Gastroesophageal sphincter (tissue), 4 donors: ENCODE results near the gene BLTP3B. TPM values are rescaled to one million over a fixed set of nuclear protein-coding genes. Genes with fewer than 3 reads are reported as not detected.

Experiments
- ATAC-seq: fragments of 150-250 bp; one replicate; pipeline ENCODE4 v1.9.1; 2016; ENCODE audit warnings: mild to moderate bottlenecking, moderate library complexity
- H3K27ac ChIP-seq, 4 donors: fragments of 200-600 bp; sonication (generic) in 3 of 4; 1 replicate in 3 of 4; 2 replicates in 1 of 4; pipeline ENCODE4 v1.5.1; 2016 to 2019
- H3K27me3 ChIP-seq: fragments of 200-600 bp; sonication (generic); one replicate; pipeline ENCODE4 v1.5.1; 2019
- H3K36me3 ChIP-seq, 2 donors: fragments of 200-600 bp; sonication (generic); one replicate each; pipeline ENCODE4 v1.5.1; 2019; ENCODE audit warnings: control low read depth in 1 of 2
- H3K4me1 ChIP-seq, 3 donors: fragments of 200-600 bp; sonication (generic); 1 replicate in 2 of 3; 2 replicates in 1 of 3; pipeline ENCODE4 v1.5.1; 2016 to 2019; ENCODE audit warnings: control low read depth in 2 of 3
- H3K4me3 ChIP-seq, 2 donors: fragments of 200-600 bp; sonication (generic); one replicate each; pipeline ENCODE4 v1.5.1; 2019; ENCODE audit warnings: mild to moderate bottlenecking in 1 of 2, moderate library complexity in 1 of 2
- H3K9me3 ChIP-seq, 3 donors: fragments of 200-600 bp; sonication (generic); one replicate each; pipeline ENCODE4 v1.5.1; 2017 to 2019; ENCODE audit warnings: control low read depth in 2 of 3
- EP300 ChIP-seq: sonication (generic); formaldehyde crosslinking; IDR thresholded peaks from one replicate; pipeline ENCODE4 v1.6.1; 2017; ENCODE audit warnings: antibody characterized with exemption, mild to moderate bottlenecking
- POLR2A ChIP-seq, 2 donors: fragments of 450-650 bp; IDR thresholded peaks; one replicate each; pipeline ENCODE4 v1.6.1; 2017; ENCODE audit warnings: antibody characterized with exemption in 2 of 2, mild to moderate bottlenecking in 2 of 2, moderate library complexity in 1 of 2
- POLR2AphosphoS5 ChIP-seq: sonication (generic); formaldehyde crosslinking; IDR thresholded peaks from one replicate; pipeline ENCODE4 v1.6.1; 2017; ENCODE audit warnings: antibody characterized with exemption
- WGBS, 2 donors: methylation state at CpG; one replicate each; pipeline ENCODE4 v1.1.5; 2018; ENCODE audit warnings: low coverage in 1 of 2; 5-methylcytosine and 5-hydroxymethylcytosine counted together
- total RNA-seq, 4 donors: library from RNA; depleted of rRNA; stranded (reverse); fragments of >200 nt; gene quantifications; one replicate each; pipeline ENCODE4 v1.1.0, GENCODE V29; 2016
- TF ChIP-seq, protein P1 (sequence below), 4 experiments: fragments of 200-600 bp in 2 of 4; fragments of 450-650 bp in 2 of 4; sonication (generic) in 1 of 4; IDR thresholded peaks; one replicate each; pipeline ENCODE4 v1.5.1; 2017 to 2019; ENCODE audit warnings: antibody characterized with exemption in 4 of 4, mild to moderate bottlenecking in 2 of 4, moderate library complexity in 2 of 4

Gene BLTP3B
- total RNA-seq, 4 donors from 2014 or later = 41.4 to 59.0 (median 45.0) TPM

DNA sequence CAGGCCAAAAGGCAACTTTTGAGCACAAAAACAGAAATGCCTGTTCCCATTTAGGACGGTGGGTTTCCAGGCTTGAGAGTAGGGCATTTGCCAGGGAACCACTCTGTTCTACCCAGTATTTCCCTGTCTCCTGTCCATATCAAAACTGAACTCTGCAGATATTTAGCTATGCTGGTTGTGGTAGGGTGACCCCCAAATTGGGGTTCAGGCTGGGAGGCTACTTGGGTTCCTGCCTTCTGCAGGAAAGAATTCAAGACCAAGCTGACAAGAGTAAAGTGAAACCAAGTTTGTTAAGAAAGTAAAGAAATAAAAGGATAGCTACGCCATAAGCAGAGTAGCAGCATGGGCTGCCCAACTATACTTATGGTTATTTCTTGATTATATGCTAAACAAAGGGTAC lies 3.6 kb upstream of the BLTP3B start:
- H3K9me3 ChIP-seq = no peaks in the 10 kb centered on the region
- H3K36me3 ChIP-seq = no peaks in the 10 kb centered on the region
- no peak overlapping the region for H3K4me3 ChIP-seq
- 100% methylated on average over 2 of the region's 2 CpGs for WGBS, 2 donors
- no peak for TF ChIP-seq POLR2AphosphoS5
- TF ChIP-seq, protein P1, sequence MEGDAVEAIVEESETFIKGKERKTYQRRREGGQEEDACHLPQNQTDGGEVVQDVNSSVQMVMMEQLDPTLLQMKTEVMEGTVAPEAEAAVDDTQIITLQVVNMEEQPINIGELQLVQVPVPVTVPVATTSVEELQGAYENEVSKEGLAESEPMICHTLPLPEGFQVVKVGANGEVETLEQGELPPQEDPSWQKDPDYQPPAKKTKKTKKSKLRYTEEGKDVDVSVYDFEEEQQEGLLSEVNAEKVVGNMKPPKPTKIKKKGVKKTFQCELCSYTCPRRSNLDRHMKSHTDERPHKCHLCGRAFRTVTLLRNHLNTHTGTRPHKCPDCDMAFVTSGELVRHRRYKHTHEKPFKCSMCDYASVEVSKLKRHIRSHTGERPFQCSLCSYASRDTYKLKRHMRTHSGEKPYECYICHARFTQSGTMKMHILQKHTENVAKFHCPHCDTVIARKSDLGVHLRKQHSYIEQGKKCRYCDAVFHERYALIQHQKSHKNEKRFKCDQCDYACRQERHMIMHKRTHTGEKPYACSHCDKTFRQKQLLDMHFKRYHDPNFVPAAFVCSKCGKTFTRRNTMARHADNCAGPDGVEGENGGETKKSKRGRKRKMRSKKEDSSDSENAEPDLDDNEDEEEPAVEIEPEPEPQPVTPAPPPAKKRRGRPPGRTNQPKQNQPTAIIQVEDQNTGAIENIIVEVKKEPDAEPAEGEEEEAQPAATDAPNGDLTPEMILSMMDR (IDR thresholded peaks at IDR 0.05) = no peak
- no peak for TF ChIP-seq EP300
- TF ChIP-seq POLR2A (IDR thresholded peaks at IDR 0.05) = no peak
- no peak overlapping the region for H3K27ac ChIP-seq
- no peaks in the 10 kb centered on the region for H3K27me3 ChIP-seq
- ATAC-seq = no peak
- H3K4me1 ChIP-seq = peaks cover 0 to 12% (median 0%) of the 10 kb centered on the region in 3 donors

GRCh38 chr12:100145643-100146042 lies 3.0 kb upstream of the BLTP3B start:
- H3K4me1 ChIP-seq = peaks cover 0 to 18% (median 3%) of the 10 kb centered on the region in 3 donors
- no peak overlapping the region for H3K27ac ChIP-seq
- TF ChIP-seq EP300 = no peak
- no peak for TF ChIP-seq POLR2A (IDR thresholded peaks at IDR 0.05)
- H3K4me3 ChIP-seq = no peak overlapping the region
- ATAC-seq = no peak
- 88 to 94% methylated on average over 3 to 4 of the region's 7 CpGs for WGBS, 2 donors
- H3K27me3 ChIP-seq = no peaks in the 10 kb centered on the region
- H3K9me3 ChIP-seq = no peaks in the 10 kb centered on the region
- H3K36me3 ChIP-seq = no peaks in the 10 kb centered on the region

DNA sequence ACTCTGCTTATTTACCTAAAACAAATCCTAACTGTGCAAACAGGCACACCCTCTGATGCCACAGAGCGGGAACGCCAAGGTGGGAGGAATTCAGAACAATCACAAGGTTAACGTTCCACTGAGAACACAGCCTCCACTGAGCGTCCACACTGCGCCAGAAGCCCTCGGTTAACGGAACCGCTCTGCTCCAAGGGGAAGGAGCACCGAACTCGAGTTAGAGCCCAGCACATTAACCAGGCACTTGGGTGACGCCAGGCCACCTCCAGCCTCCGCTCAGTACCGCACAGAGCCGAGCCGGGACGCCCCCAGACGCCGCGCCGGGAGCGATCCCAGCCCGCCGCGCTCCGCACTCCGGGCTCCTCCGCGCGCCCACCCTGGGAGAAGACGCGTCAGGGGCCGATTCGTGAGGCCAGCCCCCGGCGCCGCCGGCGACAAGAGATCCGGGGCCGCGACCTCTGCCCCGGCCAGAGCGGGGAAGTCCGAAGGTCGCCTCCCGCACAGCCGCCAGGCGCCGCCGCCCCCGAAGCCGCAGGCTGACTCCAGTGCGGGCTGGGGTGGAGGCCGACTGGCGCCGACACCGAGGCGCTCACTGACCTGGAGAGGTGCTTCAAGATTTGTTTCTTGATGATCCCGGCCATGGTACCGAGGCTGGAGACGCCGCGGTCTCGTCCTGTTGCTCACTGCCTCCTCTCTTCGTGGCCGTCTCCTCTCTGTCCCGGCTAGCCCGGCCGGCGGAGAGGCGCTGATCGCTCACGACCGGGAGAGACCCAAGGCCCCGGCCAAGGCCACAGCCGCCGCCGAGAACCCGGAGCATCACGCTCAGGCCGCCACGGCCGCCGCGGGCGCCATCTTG lies 450 bp downstream of the BLTP3B start:
- no peak for TF ChIP-seq EP300
- peak; percentile 60 for TF ChIP-seq POLR2AphosphoS5
- TF ChIP-seq, protein P1 (IDR thresholded peaks at IDR 0.05) = peak in 1 of 4 experiments; percentile 4
- peak; percentile 70 to 80 for TF ChIP-seq POLR2A (IDR thresholded peaks at IDR 0.05)
- Histone ChIP-seq H3K4me3 (peak overlapping the region; percentile 96 to 98), H3K27me3 (no peaks in the 10 kb centered on the region), H3K9me3 (no peaks in the 10 kb centered on the region), H3K27ac (peak overlapping the region; percentile 97 to 99 (median 98)), H3K36me3 (no peaks in the 10 kb centered on the region), H3K4me1 (peaks cover 4 to 52% (median 21%) of the 10 kb centered on the region in 3 donors)
- WGBS, 2 donors = 0% methylated on average over 3 of the region's 86 CpGs; no CpG with 5 or more reads in 1 of the 2 donors
- ATAC-seq = peak; percentile 54

GRCh38 chr12:100141666-100141997 lies 1.0 kb downstream of the BLTP3B start:
- 3 to 4% methylated on average over 6 of the region's 6 CpGs for WGBS, 2 donors

DNA sequence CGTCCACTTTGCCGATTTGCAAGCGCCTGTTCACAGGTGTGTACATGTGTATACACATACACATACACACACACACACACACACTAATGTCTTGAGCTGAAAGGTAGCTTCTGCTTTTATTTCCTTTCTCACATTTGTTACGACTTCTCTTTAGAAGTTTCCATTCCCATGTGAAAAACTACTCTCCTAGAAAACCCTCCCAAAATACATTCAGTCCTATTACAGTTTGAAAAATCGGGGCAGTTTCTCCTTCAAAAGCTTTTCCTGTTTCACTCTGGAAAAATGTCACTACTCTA lies 3.9 kb downstream of the BLTP3B start:
- 60 to 65% methylated on average over 5 of the region's 5 CpGs for WGBS, 2 donors
- H3K27ac ChIP-seq = no peak overlapping the region
- no peaks in the 10 kb centered on the region for H3K27me3 ChIP-seq
- no peak for TF ChIP-seq EP300
- no peak for TF ChIP-seq POLR2AphosphoS5
- no peak for TF ChIP-seq POLR2A (IDR thresholded peaks at IDR 0.05)
- TF ChIP-seq, protein P1 (IDR thresholded peaks at IDR 0.05) = no peak
- no peak overlapping the region for H3K4me3 ChIP-seq
- H3K9me3 ChIP-seq = no peaks in the 10 kb centered on the region
- no peaks in the 10 kb centered on the region for H3K36me3 ChIP-seq
- no peak for ATAC-seq
- peaks cover 4 to 59% (median 21%) of the 10 kb centered on the region in 3 donors for H3K4me1 ChIP-seq

More at GRCh38 chr12:100141666-100141997, 1.0 kb downstream of the BLTP3B start:
- Histone ChIP-seq H3K36me3 (no peaks in the 10 kb centered on the region), H3K9me3 (no peaks in the 10 kb centered on the region), H3K4me3 (peak overlapping the region; percentile 96 to 98), H3K27me3 (no peaks in the 10 kb centered on the region), H3K4me1 (peaks cover 4 to 58% (median 21%) of the 10 kb centered on the region in 3 donors), H3K27ac (peak overlapping the region; percentile 97 to 99 (median 98))
- no peak for TF ChIP-seq EP300
- TF ChIP-seq POLR2A (IDR thresholded peaks at IDR 0.05) = no peak
- TF ChIP-seq, protein P1 (IDR thresholded peaks at IDR 0.05) = no peak
- peak; percentile 82 for TF ChIP-seq POLR2AphosphoS5
- ATAC-seq = peak; percentile 73
